Astrocyte of the hippocampus (primary cell): ENCODE data around the gene RTF2.

Experiments
- DNase-seq: peaks from one replicate; pipeline ENCODE4 v3.0.0; 2011; ENCODE audit warnings: low read depth, low spot score

The RTF2 gene

GRCh38 chr20:56542489-56543030 is 74.1 kb downstream of the RTF2 start:
- no peak for DNase-seq

GRCh38 chr20:56551571-56551970 is 83.1 kb downstream of the RTF2 start:
- DNase-seq: no peak

- DNase-seq: no peak
Observed at GRCh38 chr20:56552911-56553629, 84.6 kb downstream of the RTF2 start.

GRCh38 chr20:56554869-56555268 is 86.4 kb downstream of the RTF2 start:
- DNase-seq: peak; percentile 96

- DNase-seq: no peak
Observed at GRCh38 chr20:56558968-56559367, 90.5 kb downstream of the RTF2 start.

GRCh38 chr20:56564526-56564925 is 96.1 kb downstream of the RTF2 start:
- DNase-seq: peak; percentile 11

- DNase-seq: no peak
Observed at GRCh38 chr20:56565511-56565910, 97.1 kb downstream of the RTF2 start.

GRCh38 chr20:56566621-56567020 is 98.2 kb downstream of the RTF2 start:
- no peak for DNase-seq
